ENCODE results near the gene SLC7A8.

SLC7A8 gene

DNA sequence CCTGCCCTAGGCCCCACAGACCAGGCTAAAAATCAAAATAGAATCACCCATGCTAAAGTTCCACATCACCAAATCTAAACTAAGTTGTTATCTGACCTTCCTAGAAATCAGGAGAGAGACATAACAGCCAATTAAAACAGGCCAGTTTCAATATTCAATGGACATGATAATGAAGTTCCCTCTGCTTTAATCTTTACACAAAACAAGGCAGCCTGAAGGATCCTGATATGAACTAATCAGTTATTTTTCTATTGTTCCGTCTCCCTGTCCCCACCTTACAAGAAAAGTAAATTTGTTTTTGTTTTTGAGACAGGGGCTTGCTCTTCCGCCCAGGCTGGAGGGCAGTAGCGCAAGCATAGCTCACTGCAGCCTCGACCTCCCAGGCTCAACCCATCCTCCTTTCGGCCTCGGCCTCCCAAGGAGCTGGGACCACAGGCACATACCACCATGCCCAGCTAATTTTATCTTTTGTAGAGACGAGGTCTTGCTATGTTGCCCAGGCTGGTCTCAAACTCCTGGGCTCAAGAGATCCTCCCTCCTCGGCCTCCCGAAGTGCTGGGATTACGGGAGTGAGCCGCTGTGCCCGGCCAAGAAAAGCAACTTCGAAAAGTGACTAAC is 59.0 kb downstream of the SLC7A8 start:
- DNase-seq (ENCODE audit: low read depth), result no peak
- TF ChIP-seq, protein P1, sequence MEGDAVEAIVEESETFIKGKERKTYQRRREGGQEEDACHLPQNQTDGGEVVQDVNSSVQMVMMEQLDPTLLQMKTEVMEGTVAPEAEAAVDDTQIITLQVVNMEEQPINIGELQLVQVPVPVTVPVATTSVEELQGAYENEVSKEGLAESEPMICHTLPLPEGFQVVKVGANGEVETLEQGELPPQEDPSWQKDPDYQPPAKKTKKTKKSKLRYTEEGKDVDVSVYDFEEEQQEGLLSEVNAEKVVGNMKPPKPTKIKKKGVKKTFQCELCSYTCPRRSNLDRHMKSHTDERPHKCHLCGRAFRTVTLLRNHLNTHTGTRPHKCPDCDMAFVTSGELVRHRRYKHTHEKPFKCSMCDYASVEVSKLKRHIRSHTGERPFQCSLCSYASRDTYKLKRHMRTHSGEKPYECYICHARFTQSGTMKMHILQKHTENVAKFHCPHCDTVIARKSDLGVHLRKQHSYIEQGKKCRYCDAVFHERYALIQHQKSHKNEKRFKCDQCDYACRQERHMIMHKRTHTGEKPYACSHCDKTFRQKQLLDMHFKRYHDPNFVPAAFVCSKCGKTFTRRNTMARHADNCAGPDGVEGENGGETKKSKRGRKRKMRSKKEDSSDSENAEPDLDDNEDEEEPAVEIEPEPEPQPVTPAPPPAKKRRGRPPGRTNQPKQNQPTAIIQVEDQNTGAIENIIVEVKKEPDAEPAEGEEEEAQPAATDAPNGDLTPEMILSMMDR (IDR thresholded peaks at IDR 0.05; ENCODE audit: control insufficient read depth, insufficient read depth, low read depth, low read length, missing control alignments), result no peak
- no peak overlapping the region for H3K4me3 ChIP-seq (ENCODE audit: control insufficient read depth, low read depth, low read length)

DNA sequence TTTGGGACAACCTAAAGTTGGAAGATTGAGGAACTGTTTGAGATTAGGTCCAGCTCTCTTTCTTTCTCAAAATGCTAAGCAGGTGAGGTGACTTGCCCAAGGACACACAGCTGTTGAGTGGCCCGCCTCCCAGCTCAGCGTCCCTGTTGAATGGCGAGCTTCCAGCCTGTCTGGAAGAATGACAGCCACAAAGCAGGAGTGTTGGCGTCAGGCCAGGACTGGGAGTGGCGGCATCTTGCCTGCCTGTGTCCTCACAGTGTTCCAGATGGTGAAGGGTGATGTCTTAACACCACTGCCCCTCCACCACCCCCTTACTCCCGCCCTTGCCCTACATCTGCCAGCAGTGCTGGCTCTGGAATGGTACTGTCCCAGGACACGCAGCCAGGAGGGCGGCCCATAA is 60.0 kb downstream of the SLC7A8 start:
- no peak for DNase-seq (ENCODE audit: low read depth)
- TF ChIP-seq, protein P1 (IDR thresholded peaks at IDR 0.05; ENCODE audit: control insufficient read depth, insufficient read depth, low read depth, low read length, missing control alignments), result no peak
- no peak overlapping the region for H3K4me3 ChIP-seq (ENCODE audit: control insufficient read depth, low read depth, low read length)

DNA sequence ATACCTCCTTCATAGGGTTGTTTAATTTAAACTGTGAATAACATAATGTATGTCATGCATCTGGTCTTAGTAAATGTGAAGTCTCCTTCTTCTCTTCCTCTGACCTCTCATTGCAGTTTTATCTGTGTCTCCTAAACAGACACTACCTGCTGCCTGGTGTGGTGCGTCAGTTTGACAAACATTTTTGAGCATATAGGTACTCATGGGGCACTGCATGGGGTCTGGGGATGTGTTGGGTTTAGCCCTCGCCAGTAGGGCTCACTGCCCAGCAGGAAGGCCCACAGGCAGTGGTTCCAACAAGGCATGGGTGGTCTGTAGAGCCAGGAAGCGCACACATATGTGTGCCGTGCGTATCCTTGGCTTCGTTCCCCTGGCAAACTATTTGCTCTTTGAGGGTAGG is 61.4 kb downstream of the SLC7A8 start:
- H3K4me3 ChIP-seq (ENCODE audit: control insufficient read depth, low read depth, low read length), result no peak overlapping the region

DNA sequence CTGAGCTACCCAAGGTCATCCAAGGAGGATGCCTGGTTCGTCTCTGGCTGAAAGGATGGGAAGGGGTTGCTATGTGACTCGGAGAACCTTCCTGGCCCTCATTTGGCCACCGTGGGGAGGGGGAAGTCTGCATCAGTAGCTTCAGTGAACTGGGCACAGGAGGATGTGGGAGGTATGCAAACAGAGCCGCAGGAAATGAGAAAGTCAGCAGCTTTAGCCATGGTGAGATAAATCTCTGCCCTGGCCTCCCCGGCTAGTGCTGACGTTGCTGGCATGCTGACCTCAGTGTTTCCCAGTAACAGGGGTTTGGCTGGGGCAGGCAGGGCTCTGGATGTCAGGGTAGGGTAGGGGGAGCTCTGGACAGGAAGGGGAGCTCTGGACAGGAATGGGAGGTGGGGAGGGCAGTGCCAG is 62.1 kb downstream of the SLC7A8 start:
- peak; percentile 31 for DNase-seq (ENCODE audit: low read depth)
- TF ChIP-seq, protein P1 (IDR thresholded peaks at IDR 0.05; ENCODE audit: control insufficient read depth, insufficient read depth, low read depth, low read length, missing control alignments), result no peak
- H3K4me3 ChIP-seq (ENCODE audit: control insufficient read depth, low read depth, low read length), result no peak overlapping the region

More for the DNA sequence above, 61.4 kb downstream of the SLC7A8 start:
- TF ChIP-seq, protein P1 (IDR thresholded peaks at IDR 0.05; ENCODE audit: control insufficient read depth, insufficient read depth, low read depth, low read length, missing control alignments), result no peak
- no peak for DNase-seq (ENCODE audit: low read depth)

DNA sequence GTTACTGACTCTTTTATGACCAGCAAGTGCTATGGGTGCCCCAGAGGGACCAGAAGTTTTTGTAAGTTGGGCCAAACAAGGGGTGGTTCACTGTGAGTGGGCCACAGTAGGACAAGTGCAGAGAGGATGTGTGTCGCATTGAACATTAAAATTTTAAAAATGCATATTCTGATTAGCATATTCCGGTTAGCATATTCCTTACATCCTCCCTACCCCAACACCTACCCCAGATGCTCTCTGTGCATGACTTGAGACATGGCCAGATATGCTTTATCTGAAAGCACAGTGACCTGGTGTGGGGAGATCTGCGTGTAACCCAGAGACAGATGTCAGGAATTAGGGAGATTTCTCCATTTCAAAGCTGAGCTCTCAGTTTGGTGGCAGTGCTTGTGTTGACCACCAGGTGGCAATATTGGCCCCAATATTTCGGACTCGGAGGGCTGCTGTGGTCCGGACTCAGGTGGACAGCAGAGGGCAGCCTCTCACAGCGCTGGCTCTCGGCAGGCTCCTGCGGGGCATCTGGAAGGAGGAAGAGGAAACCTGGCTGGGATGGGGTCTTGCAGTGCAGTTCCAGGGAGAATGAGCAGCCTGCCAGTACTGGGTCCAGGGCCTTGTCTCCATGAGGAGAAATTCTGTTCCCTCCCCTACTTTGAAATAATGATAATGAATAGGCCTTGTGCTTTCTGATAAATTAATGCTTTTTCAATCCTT is 62.8 kb downstream of the SLC7A8 start:
- TF ChIP-seq, protein P1 (IDR thresholded peaks at IDR 0.05; ENCODE audit: control insufficient read depth, insufficient read depth, low read depth, low read length, missing control alignments), result peak; percentile 100
- H3K4me3 ChIP-seq (ENCODE audit: control insufficient read depth, low read depth, low read length), result no peak overlapping the region
- DNase-seq (ENCODE audit: low read depth), result peak; percentile 37

DNA sequence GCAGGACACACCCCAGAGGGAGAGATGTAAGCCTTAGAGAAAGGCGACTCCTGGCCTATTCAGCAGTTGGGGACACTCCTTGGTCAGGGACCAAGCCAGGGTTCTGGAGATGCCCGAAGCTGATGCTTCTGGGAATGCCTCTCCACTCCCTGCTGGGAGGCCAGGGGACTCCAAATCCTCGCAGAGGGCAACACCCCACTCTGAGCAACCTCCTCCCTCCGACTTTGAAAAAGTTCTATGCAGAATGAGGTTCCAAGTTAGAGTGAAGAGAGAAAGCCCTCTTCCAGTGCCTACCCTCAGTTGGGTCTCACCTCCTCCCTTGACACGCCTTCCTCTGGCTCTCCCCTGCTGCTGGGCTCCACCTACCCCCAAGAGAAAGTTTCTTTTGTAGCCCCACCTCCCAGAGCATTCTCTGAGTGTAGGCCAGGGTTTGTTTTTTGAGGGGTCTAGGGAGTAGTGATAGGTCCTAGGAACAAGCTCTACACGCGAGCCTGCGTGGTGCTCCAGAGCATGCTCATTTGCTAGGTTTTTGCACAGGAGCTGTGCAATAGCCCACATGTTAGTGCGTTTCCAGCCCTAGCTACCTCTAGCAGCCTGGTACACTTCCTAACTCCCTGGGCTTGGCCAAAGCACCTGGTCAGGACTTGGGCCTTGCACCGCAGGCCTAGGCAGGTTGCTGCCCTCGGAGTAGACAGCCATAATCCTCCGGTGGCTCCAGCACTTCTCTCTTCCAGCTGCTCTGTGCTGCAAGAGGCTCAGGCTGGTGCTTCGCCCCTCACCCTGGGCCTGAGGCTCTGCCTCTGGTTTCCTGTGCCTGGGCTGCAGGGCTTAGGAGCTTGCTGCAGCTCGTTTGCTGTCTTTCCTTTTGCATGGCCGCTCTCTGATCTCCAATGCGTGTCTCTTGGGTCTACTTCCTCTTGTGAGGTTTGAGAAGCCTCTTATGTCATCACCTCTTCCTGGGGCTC is 63.8 kb downstream of the SLC7A8 start:
- H3K4me3 ChIP-seq (ENCODE audit: control insufficient read depth, low read depth, low read length), result no peak overlapping the region
- TF ChIP-seq, protein P1 (IDR thresholded peaks at IDR 0.05; ENCODE audit: control insufficient read depth, insufficient read depth, low read depth, low read length, missing control alignments), result no peak
- DNase-seq (ENCODE audit: low read depth), result no peak

Data from AG09309 (cell line).